K562 (cell line): ENCODE results near the gene IPO9. TPM values are rescaled to one million over a fixed set of nuclear protein-coding genes. Genes with fewer than 3 reads are reported as not detected.

ENCODE experiments used
- CBX8 ChIP-seq: fragments of 200-600 bp; sonication (generic); IDR thresholded peaks from 2 replicates; pipeline ENCODE4 v1.6.1; 2012; ENCODE audit warnings: borderline replicate concordance, mixed run types, low read depth, mild to moderate bottlenecking, moderate library complexity, mixed read lengths, low read length, control low read depth, inconsistent platforms; ENCODE audit not compliant: poor library complexity, severe bottlenecking; ENCODE audit errors: extremely low read depth
- EZH2 ChIP-seq: IDR thresholded peaks from 2 replicates; pipeline ENCODE4 v1.6.1; 2012; ENCODE audit warnings: low read depth, mild to moderate bottlenecking, inconsistent platforms, low read length, borderline replicate concordance
- HNRNPK ChIP-seq: fragments of 200-400 bp; formaldehyde crosslinking; IDR thresholded peaks from one replicate; pipeline ENCODE4 v1.6.1; 2018; ENCODE audit warnings: mild to moderate bottlenecking, low read depth, low read length; ENCODE audit not compliant: poor library complexity, severe bottlenecking
- NCOA1 ChIP-seq: fragments of 450-650 bp; IDR thresholded peaks from 2 replicates; pipeline ENCODE4 v1.6.1; 2016; ENCODE audit warnings: low read depth
- NRF1 ChIP-seq, 2 experiments: fragments of 450-650 bp; IDR thresholded peaks in 1 of 2; conservative IDR thresholded peaks in 1 of 2; 2 replicates each; pipeline ENCODE4 v1.6.1; 2014; ENCODE audit warnings: mild to moderate bottlenecking in 2 of 2
- TGIF2 ChIP-seq: sonication (generic); formaldehyde crosslinking; IDR thresholded peaks from 2 replicates; pipeline ENCODE4 v1.8.1; 2022; ENCODE audit warnings: mild to moderate bottlenecking, missing genetic modification reagents, moderate library complexity
- TRIM25 ChIP-seq: fragments of 450-650 bp; IDR thresholded peaks from 2 replicates; pipeline ENCODE4 v1.7.0; 2016; ENCODE audit warnings: borderline replicate concordance
- ZBED1 ChIP-seq: IDR thresholded peaks from 2 replicates; pipeline ENCODE4 v1.6.1; 2014
- ZBTB1 ChIP-seq: sonication (generic); formaldehyde crosslinking; IDR thresholded peaks from 2 replicates; pipeline ENCODE4 v1.8.1; 2023; ENCODE audit warnings: missing genetic modification reagents, low read depth, mild to moderate bottlenecking, borderline replicate concordance
- ZNF347 ChIP-seq: fragments of 450-650 bp; formaldehyde crosslinking; IDR thresholded peaks from 2 replicates; pipeline ENCODE4 v1.4.0; 2020; ENCODE audit warnings: low read depth, mild to moderate bottlenecking, moderate library complexity
- ZNF780A ChIP-seq: fragments of 250-450 bp; sonication (Bioruptor Pico); IDR thresholded peaks from 2 replicates; pipeline ENCODE4 v1.5.0; 2021; ENCODE audit warnings: mild to moderate bottlenecking
- polyA plus RNA-seq, 8 experiments: library from polyadenylated mRNA; depleted of rRNA in 4 of 8; stranded (reverse) in 5 of 8; unstranded in 3 of 8; fragments of >200 nt; fragmentation: Nextera tagmentation in 2 of 8; fragmentation: Illumina TruSeq in 1 of 8; extraction: Ambion mirVana in 2 of 8; extraction: Trizol in 1 of 8; gene quantifications; 2 replicates each; pipeline versions ENCODE4 v1.2.1 to v1.2.3, GENCODE V29; 2011 to 2014; ENCODE audit warnings: inconsistent platforms in 1 of 8, missing spikeins in 1 of 8
- total RNA-seq, 7 experiments: library from RNA; depleted of rRNA in 6 of 7; stranded (reverse); fragments of >200 nt in 6 of 7; fragmentation: Illumina TruSeq in 2 of 7; extraction: Trizol in 2 of 7; gene quantifications; 2 replicates each; pipeline versions ENCODE4 v1.2.1 to v1.2.3, GENCODE V29; 2011 to 2021; ENCODE audit warnings: low replicate concordance in 1 of 7
- TF ChIP-seq, protein P1 (sequence below), 2 experiments: fragments of 450-650 bp in 1 of 2; IDR thresholded peaks; 2 replicates each; pipeline ENCODE4 v1.6.1; 2011 to 2017; ENCODE audit warnings: low read depth in 2 of 2, antibody characterized with exemption in 1 of 2, borderline replicate concordance in 1 of 2, low read length in 1 of 2, mild to moderate bottlenecking in 1 of 2, mixed read lengths in 1 of 2; ENCODE audit not compliant: control insufficient read depth in 1 of 2
- TF ChIP-seq, protein P2 (sequence below): IDR thresholded peaks from 3 replicates; pipeline ENCODE4 v1.6.1; 2011; ENCODE audit warnings: borderline replicate concordance, mild to moderate bottlenecking; ENCODE audit not compliant: insufficient read length, insufficient read depth
- TF ChIP-seq, protein P3 (sequence below), 2 experiments: fragments of 450-650 bp; IDR thresholded peaks; 2 replicates each; pipeline ENCODE4 v1.6.1; 2018; ENCODE audit warnings: mild to moderate bottlenecking in 2 of 2, low read depth in 1 of 2; ENCODE audit not compliant: partially characterized antibody in 2 of 2

The IPO9 gene
- total and polyA plus RNA-seq, 9 of the 15 experiments (the other 6 are each of a cell fraction or from before 2014, with no cell fraction given): 27.9 to 78.6 (median 43.9) TPM

DNA sequence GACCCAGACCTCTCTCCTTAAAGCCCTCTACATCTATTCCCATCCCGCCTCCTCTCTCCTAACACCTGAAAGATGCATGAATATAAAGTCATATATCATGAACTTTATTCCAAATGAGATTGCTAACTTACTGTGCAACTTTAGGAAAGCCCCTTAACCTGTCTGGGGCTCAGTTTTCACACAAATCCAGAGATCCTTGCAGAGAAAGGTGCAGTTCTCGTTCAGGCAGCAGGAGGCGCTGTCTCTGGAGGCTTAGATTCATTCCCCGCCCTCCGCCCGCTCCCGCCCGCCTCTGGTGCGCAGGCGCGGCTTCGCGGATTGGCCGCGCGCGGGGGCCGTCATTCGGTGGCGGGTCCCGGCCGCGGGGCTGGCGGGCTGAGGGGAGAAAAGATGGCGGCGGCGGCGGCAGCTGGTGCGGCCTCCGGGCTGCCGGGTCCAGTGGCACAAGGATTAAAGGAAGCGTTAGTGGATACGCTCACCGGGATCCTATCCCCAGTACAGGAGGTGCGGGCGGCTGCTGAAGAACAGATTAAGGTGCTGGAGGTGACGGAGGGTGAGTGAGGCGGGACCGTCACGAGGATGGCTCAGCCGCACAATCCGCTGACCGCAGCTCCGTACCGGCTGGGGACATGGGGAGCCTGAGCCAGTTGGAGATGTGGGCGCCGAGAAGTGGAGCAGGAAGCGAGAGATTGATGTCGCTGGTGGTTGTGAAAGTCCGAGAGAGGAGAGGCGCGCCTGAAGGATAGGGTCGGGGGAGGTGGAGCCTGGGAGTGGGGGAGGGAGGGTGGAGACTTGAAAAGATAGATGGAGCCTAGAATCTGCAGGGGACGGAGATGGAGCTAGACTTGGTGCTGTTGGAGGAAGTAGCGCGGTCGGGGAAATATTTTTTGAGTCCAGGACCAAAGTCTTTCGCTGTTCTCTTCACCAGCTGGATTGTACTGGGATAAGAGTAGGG lies at the start of gene IPO9 (continued):
- TF ChIP-seq CBX8 (no peak), ZNF780A (no peak), TRIM25 (no peak), HNRNPK (no peak), EZH2 (no peak), NRF1 (conservative IDR thresholded peaks at IDR 0.05 in 1 of 2, IDR thresholded peaks at IDR 0.05 in 1 of 2) (peak; percentile 95 to 96), ZBED1 (peak; percentile 67; the same call in 1 of the 2 replicates), ZNF347 (CRISPR knock-in tag) (no peak), TGIF2 (CRISPR knock-in tag) (no peak), NCOA1 (0 out of 2 replicates have a peak, but pooled peaks have one; percentile 15), ZBTB1 (peak; percentile 66; the same call in 1 of the 2 replicates)
- TF ChIP-seq, protein P1, sequence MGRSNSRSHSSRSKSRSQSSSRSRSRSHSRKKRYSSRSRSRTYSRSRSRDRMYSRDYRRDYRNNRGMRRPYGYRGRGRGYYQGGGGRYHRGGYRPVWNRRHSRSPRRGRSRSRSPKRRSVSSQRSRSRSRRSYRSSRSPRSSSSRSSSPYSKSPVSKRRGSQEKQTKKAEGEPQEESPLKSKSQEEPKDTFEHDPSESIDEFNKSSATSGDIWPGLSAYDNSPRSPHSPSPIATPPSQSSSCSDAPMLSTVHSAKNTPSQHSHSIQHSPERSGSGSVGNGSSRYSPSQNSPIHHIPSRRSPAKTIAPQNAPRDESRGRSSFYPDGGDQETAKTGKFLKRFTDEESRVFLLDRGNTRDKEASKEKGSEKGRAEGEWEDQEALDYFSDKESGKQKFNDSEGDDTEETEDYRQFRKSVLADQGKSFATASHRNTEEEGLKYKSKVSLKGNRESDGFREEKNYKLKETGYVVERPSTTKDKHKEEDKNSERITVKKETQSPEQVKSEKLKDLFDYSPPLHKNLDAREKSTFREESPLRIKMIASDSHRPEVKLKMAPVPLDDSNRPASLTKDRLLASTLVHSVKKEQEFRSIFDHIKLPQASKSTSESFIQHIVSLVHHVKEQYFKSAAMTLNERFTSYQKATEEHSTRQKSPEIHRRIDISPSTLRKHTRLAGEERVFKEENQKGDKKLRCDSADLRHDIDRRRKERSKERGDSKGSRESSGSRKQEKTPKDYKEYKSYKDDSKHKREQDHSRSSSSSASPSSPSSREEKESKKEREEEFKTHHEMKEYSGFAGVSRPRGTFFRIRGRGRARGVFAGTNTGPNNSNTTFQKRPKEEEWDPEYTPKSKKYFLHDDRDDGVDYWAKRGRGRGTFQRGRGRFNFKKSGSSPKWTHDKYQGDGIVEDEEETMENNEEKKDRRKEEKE (IDR thresholded peaks at IDR 0.05; ENCODE audit: borderline replicate concordance in 1 of 2, control insufficient read depth in 1 of 2, low read depth in 2 of 2, low read length in 1 of 2): 0 out of 4 replicates have a peak, but pooled peaks of 1 of the 2 experiments have one; percentile 19
- TF ChIP-seq, protein P2, sequence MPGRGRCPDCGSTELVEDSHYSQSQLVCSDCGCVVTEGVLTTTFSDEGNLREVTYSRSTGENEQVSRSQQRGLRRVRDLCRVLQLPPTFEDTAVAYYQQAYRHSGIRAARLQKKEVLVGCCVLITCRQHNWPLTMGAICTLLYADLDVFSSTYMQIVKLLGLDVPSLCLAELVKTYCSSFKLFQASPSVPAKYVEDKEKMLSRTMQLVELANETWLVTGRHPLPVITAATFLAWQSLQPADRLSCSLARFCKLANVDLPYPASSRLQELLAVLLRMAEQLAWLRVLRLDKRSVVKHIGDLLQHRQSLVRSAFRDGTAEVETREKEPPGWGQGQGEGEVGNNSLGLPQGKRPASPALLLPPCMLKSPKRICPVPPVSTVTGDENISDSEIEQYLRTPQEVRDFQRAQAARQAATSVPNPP: no peak
- TF ChIP-seq, protein P3, sequence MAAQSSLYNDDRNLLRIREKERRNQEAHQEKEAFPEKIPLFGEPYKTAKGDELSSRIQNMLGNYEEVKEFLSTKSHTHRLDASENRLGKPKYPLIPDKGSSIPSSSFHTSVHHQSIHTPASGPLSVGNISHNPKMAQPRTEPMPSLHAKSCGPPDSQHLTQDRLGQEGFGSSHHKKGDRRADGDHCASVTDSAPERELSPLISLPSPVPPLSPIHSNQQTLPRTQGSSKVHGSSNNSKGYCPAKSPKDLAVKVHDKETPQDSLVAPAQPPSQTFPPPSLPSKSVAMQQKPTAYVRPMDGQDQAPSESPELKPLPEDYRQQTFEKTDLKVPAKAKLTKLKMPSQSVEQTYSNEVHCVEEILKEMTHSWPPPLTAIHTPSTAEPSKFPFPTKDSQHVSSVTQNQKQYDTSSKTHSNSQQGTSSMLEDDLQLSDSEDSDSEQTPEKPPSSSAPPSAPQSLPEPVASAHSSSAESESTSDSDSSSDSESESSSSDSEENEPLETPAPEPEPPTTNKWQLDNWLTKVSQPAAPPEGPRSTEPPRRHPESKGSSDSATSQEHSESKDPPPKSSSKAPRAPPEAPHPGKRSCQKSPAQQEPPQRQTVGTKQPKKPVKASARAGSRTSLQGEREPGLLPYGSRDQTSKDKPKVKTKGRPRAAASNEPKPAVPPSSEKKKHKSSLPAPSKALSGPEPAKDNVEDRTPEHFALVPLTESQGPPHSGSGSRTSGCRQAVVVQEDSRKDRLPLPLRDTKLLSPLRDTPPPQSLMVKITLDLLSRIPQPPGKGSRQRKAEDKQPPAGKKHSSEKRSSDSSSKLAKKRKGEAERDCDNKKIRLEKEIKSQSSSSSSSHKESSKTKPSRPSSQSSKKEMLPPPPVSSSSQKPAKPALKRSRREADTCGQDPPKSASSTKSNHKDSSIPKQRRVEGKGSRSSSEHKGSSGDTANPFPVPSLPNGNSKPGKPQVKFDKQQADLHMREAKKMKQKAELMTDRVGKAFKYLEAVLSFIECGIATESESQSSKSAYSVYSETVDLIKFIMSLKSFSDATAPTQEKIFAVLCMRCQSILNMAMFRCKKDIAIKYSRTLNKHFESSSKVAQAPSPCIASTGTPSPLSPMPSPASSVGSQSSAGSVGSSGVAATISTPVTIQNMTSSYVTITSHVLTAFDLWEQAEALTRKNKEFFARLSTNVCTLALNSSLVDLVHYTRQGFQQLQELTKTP (IDR thresholded peaks at IDR 0.05; ENCODE audit: low read depth in 1 of 2, partially characterized antibody in 2 of 2): peak in 1 of 2 experiments; percentile 33
